CD14-positive monocyte (primary cell): ENCODE data around the gene CHI3L1. TPM values are rescaled to one million over a fixed set of nuclear protein-coding genes. Genes with fewer than 3 reads are reported as not detected.

ENCODE experiments used
- DNase-seq, 3 donors: peaks; one replicate each; pipeline ENCODE4 v3.0.0-alpha.2; 2011 to 2022
- H2AFZ ChIP-seq: 2 replicates; pipeline ENCODE4 v1.6.0; 2012; ENCODE audit warnings: mild to moderate bottlenecking, low read depth, low read length, inconsistent platforms; ENCODE audit not compliant: insufficient read depth, poor library complexity, severe bottlenecking
- H3K27ac ChIP-seq, 2 donors: 1 replicate in 1 of 2; 2 replicates in 1 of 2; pipeline ENCODE4 v1.5.1; 2012 to 2013; ENCODE audit warnings: low read length in 2 of 2, control low read depth in 1 of 2, inconsistent platforms in 1 of 2, low read depth in 1 of 2, mild to moderate bottlenecking in 1 of 2
- H3K27me3 ChIP-seq, 2 donors: one replicate each; pipeline versions ENCODE4 v1.6.0 to v1.6.1; 2011 to 2013; ENCODE audit warnings: low read length in 2 of 2; ENCODE audit not compliant: control insufficient read depth in 2 of 2, insufficient read depth in 2 of 2
- H3K36me3 ChIP-seq, 2 donors: replicated peaks in 1 of 2; 1 replicate in 1 of 2; 2 replicates in 1 of 2; pipeline versions ENCODE4 v1.5.1 to v1.6.1; 2012 to 2013; ENCODE audit warnings: low read length in 2 of 2, control low read depth in 1 of 2, inconsistent platforms in 1 of 2, mild to moderate bottlenecking in 1 of 2; ENCODE audit not compliant: insufficient read depth in 2 of 2, control insufficient read depth in 1 of 2
- H3K4me1 ChIP-seq, 2 donors: 1 replicate in 1 of 2; 2 replicates in 1 of 2; pipeline versions ENCODE4 v1.5.1 to v1.6.1; 2012 to 2013; ENCODE audit warnings: low read length in 2 of 2, control low read depth in 1 of 2, inconsistent platforms in 1 of 2, mild to moderate bottlenecking in 1 of 2, moderate library complexity in 1 of 2; ENCODE audit not compliant: insufficient read depth in 2 of 2, control insufficient read depth in 1 of 2
- H3K4me2 ChIP-seq: replicated peaks from 2 replicates; pipeline ENCODE3; 2012; ENCODE audit warnings: low read length, moderate library complexity, mild to moderate bottlenecking; ENCODE audit not compliant: poor library complexity, severe bottlenecking; ENCODE audit errors: extremely low read depth
- H3K4me3 ChIP-seq, 3 experiments: fragments of 200-600 bp in 1 of 3; sonication (generic) in 1 of 3; replicated peaks in 1 of 3; 1 replicate in 2 of 3; 2 replicates in 1 of 3; pipeline ENCODE4 v1.5.1; 2011 to 2013; ENCODE audit warnings: low read length in 3 of 3, mild to moderate bottlenecking in 3 of 3, control low read depth in 2 of 3, low read depth in 2 of 3, inconsistent platforms in 1 of 3, moderate library complexity in 1 of 3
- H3K79me2 ChIP-seq: 2 replicates; pipeline ENCODE4 v1.6.0; 2012; ENCODE audit warnings: mild to moderate bottlenecking, control low read depth, inconsistent platforms, low read length, moderate library complexity; ENCODE audit not compliant: insufficient read depth
- H3K9ac ChIP-seq: 2 replicates; pipeline ENCODE4 v1.6.0; 2017; ENCODE audit warnings: low read length, mild to moderate bottlenecking; ENCODE audit not compliant: insufficient read depth, poor library complexity, severe bottlenecking
- H3K9me3 ChIP-seq, 2 donors: replicated peaks in 1 of 2; 1 replicate in 1 of 2; 2 replicates in 1 of 2; pipeline versions ENCODE4 v1.5.1 to v1.6.1; 2012 to 2013; ENCODE audit warnings: low read length in 2 of 2, control low read depth in 1 of 2; ENCODE audit not compliant: control insufficient read depth in 1 of 2, insufficient read depth in 1 of 2
- H4K20me1 ChIP-seq: 2 replicates; pipeline ENCODE4 v1.6.0; 2012; ENCODE audit warnings: mild to moderate bottlenecking, low read length, control low read depth, moderate library complexity; ENCODE audit not compliant: insufficient read depth
- H3K27ac Mint-ChIP-seq, 7 donors: one replicate each; pipeline ENCODE4 v1.8.0; 2020; ENCODE audit warnings: mild to moderate bottlenecking in 7 of 7, mixed read lengths in 7 of 7, moderate library complexity in 6 of 7, inconsistent platforms in 2 of 7
- H3K27me3 Mint-ChIP-seq, 3 donors: one replicate each; pipeline ENCODE4 v1.8.0; 2021 to 2022; ENCODE audit warnings: low read depth in 3 of 3, mild to moderate bottlenecking in 3 of 3, mixed read lengths in 3 of 3, moderate library complexity in 3 of 3, inconsistent platforms in 1 of 3
- H3K36me3 Mint-ChIP-seq, 2 donors: one replicate each; pipeline ENCODE4 v1.8.0; 2020; ENCODE audit warnings: mixed read lengths in 2 of 2, inconsistent platforms in 1 of 2, mild to moderate bottlenecking in 1 of 2
- H3K4me1 Mint-ChIP-seq: one replicate; pipeline ENCODE4 v1.8.0; 2020; ENCODE audit warnings: mild to moderate bottlenecking, mixed read lengths
- H3K4me3 Mint-ChIP-seq, 2 donors: one replicate each; pipeline ENCODE4 v1.8.0; 2020; ENCODE audit warnings: mild to moderate bottlenecking in 2 of 2, mixed read lengths in 2 of 2, moderate library complexity in 1 of 2
- H3K9me3 Mint-ChIP-seq, 7 donors: one replicate each; pipeline ENCODE4 v1.8.0; 2020 to 2022; ENCODE audit warnings: mixed read lengths in 7 of 7, mild to moderate bottlenecking in 6 of 7, moderate library complexity in 6 of 7, inconsistent platforms in 2 of 7
- CTCF ChIP-seq: fragments of 200-600 bp; IDR thresholded peaks from one replicate; pipeline ENCODE4 v1.8.0; 2022; ENCODE audit warnings: antibody characterized with exemption, mild to moderate bottlenecking
- WGBS: methylation state at CpG from one replicate; pipeline ENCODE4 v1.1.5; 2013; ENCODE audit warnings: missing lambda C conversion rate; ENCODE audit not compliant: insufficient coverage; 5-methylcytosine and 5-hydroxymethylcytosine counted together
- intact Hi-C, 2 donors: fragments of 100-400 bp; cut with micrococcal nuclease; formaldehyde crosslinking; loops; one replicate each; pipeline versions ENCODE4 v1.15.0 to v1.15.1; 2023
- polyA plus RNA-seq, 3 donors: library from polyadenylated mRNA; depleted of rRNA in 1 of 3; unstranded in 2 of 3; stranded (reverse) in 1 of 3; fragments of 300-500 nt in 2 of 3; fragments of >200 nt in 1 of 3; fragmentation: Illumina TruSeq in 2 of 3; gene quantifications; 1 replicate in 2 of 3; 2 replicates in 1 of 3; pipeline ENCODE4 v1.2.3, GENCODE V29; 2012 to 2021

Gene CHI3L1
- polyA plus RNA-seq, 3 donors: 0.37 to 0.44 (median 0.43) TPM

DNA sequence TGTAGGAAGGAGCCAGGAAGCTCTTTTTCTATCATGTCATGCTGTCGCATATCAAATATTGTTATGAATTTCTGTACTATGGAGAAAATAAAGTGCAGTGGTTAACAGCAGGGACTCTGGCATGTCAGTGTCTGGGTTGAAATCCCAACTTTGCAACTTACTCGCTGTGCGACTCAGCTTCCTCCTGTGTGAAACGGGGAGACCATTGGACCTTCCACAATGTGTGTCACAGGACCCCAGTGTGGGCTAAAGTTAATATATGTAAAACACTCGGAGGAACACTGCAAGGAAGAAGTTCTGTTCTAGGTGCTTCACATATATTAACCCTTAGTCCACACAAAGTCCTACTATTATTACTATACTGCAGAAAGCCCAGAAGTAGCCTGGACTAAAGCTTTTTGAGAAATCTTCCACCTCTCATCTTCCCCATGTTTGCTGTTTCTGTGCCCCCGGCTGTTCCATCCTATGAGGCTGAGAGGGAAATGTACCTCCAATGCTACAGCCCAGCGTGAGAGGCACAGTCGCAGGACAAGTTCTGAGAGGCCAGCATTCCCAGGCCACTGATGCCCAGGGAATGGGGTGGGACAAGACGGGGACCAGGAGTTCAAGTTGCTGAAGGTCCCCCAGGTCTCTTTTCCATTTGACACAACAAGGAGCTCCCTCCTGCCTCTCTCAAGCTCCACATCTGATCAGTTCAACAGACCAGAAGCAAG is 41.0 kb upstream of the CHI3L1 start:
- Histone ChIP-seq H3K4me1 (peaks cover 0 to 6% of the 10 kb centered on the region in 2 donors), H3K27ac (no peak overlapping the region), H3K4me2 (no peak overlapping the region), H3K9ac (no peak overlapping the region), H3K79me2 (no peaks in the 10 kb centered on the region), H2AFZ (no peak overlapping the region), H3K9me3 (no peaks in the 10 kb centered on the region), H3K36me3 (no peaks in the 10 kb centered on the region), H4K20me1 (no peaks in the 10 kb centered on the region), H3K4me3 (no peak overlapping the region), H3K27me3 (peaks cover 0 to 5% of the 10 kb centered on the region in 2 donors)
- peaks cover 0 to under 1% (median 0%) of the 10 kb centered on the region in 7 donors for H3K9me3 Mint-ChIP-seq
- intact Hi-C loops: no loop called here
- peaks cover 13 to 27% (median 26%) of the 10 kb centered on the region in 3 donors for H3K27me3 Mint-ChIP-seq
- no peak overlapping the region for H3K4me3 Mint-ChIP-seq
- DNase-seq: no peak
- WGBS: 81% methylated on average over 6 of the region's 9 CpGs
- peak overlapping the region in 1 of 7 donors; percentile 6 for H3K27ac Mint-ChIP-seq
- peaks cover 12% of the 10 kb centered on the region for H3K4me1 Mint-ChIP-seq
- H3K36me3 Mint-ChIP-seq: no peaks in the 10 kb centered on the region
- no peak for TF ChIP-seq CTCF

DNA sequence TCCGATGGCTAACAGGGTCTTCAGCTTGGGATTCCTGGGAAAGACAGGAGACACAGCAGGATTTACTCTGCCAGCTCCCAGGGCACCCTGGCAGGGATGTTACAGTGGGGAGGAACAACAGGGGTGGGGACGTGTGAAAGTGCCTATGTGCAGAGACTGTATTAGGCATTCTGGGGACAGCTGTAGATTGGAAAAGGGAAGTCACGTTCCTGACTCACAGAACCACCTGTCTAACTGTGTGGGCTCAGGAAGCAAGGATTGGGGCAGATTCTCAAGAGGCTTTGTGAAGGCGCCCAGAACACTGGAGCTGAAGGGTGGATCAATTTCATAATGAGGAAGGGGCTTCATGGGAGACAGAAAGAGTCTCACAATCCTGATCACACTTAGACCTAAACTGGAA is 38.6 kb upstream of the CHI3L1 start:
- H3K79me2 ChIP-seq: no peaks in the 10 kb centered on the region
- no peak overlapping the region for H3K27ac ChIP-seq
- H3K36me3 ChIP-seq: no peaks in the 10 kb centered on the region
- H3K9me3 ChIP-seq: no peaks in the 10 kb centered on the region
- Mint-ChIP-seq H3K4me3 (peak overlapping the region in 1 of 2 donors; percentile 17), H3K4me1 (peaks cover 10% of the 10 kb centered on the region), H3K27ac (no peak overlapping the region), H3K27me3 (peaks cover 7 to 22% (median 22%) of the 10 kb centered on the region in 3 donors), H3K9me3 (no peaks in the 10 kb centered on the region), H3K36me3 (no peaks in the 10 kb centered on the region)
- peaks cover 0 to 5% of the 10 kb centered on the region in 2 donors for H3K27me3 ChIP-seq
- intact Hi-C loops: no loop called here
- H2AFZ ChIP-seq: no peak overlapping the region
- peak in 2 of 3 donors; percentile 9 to 24 for DNase-seq
- H3K4me2 ChIP-seq: no peak overlapping the region
- no peak for TF ChIP-seq CTCF
- WGBS: 50% methylated on average over 2 of the region's 4 CpGs
- H3K4me3 ChIP-seq: no peak overlapping the region
- H3K4me1 ChIP-seq: peaks cover 0 to 6% of the 10 kb centered on the region in 2 donors
- no peaks in the 10 kb centered on the region for H4K20me1 ChIP-seq
- no peak overlapping the region for H3K9ac ChIP-seq
